Epidermal melanocyte (primary cell): Measurements from ENCODE around the gene RAD18.

Experiments
- DNase-seq: peaks from one replicate; pipeline ENCODE4 v3.0.0; 2011; ENCODE audit warnings: low spot score; ENCODE audit not compliant: insufficient read length

RAD18 gene

DNA sequence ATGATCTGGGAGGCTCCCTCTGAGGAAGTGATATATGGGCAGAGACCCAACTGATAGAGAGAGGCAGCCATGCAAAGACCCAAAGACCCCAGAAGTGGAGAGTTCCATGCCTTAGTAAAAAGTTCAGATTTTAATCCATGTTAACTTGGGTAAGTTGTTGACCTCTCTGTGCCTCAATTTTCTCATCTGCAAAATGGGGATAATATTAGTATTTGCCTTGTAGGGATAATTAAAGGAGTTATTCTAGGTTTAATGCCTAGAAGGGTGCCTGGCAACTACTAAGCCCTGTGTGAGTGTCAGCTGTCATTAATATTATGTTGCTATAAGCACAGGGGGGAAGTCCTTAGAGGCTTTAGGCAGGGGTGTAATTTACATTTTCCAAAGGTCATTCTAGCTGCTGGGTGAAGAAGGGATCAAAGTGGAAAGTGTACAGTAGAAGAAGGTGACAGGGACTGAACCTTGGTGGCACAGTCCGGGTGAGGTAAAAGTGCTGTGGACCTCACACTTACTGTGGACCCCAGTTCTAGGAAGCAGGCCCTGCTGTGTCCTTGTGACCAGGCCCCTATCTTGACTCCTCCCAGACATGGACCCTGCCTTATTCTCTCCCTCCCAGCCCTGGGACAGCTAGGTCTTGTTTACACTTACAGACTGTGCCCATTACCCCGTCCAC lies 3.0 kb upstream of the RAD18 start:
- no peak for DNase-seq

DNA sequence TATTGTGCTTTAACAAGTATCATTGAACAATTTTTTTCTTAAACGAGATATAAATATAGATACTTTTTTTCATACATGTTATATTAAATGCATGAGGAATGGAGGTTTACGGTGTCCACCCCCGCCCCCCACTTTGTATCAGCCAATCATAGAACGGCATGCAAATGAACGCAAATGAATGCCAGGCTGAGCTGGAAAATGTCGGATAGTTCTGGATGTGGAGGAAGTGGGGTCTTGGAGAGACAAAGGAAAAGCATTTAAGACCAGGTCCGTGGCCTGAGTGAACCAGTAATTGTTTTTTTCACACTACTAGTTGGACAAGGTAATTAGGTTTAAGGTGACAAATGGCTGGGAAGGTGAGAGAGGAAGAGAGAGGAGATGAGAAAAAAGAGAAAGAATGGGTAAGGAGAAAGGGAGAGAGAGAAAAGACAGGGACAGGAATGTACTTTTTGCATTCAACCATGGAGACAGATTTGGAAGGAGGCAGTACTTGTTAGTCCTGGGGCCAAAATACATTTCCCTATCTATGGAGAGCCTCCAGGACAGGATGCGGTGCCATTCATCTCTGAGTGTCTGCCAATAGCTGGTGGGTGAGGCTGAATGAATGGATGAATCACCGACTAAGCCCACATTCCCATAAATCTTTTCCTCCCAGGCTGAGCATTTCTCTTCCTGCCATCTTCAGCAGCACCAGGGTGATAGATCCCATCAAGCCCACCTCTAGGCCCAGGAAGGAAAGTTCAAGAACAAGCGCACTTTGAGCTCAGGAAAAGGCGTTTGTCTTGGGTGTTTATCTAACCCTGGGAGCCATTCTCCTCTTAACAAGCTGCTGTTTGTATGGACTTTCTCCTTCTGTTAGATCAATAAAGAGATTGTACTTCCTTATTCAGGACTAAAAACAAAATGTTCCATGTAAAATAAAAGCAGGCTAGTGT lies 1.4 kb upstream of the RAD18 start:
- DNase-seq = no peak

DNA sequence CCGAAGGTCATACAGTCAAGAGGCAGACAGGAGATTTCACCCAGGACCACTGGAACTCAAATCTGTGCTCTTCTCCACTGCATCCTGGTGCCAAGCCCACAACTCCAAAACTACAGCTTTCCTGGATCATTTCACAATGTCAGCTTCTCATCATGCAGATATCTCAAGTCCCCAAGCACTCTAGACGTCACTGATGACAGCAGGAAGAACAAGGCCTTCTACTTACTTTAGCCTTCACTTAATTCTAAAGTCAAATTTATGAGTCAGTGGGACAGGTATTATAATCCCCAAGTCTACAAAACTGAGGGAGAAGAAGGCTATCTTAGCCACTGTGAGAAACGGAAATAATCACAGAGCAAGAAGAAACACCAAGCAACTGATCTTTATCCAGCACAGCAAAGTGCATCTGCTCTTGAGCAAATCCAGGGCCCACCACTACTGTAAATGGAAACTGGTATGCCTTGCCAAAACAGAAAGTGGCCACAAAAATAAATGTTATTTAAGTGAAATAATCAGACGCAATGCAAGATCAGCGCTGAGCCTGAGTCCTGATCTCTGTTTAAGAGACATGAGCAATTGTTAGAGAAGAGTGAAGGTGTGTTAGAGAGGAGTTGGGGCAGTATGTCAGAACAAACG lies 928 bp downstream of the RAD18 start:
- no peak for DNase-seq

DNA sequence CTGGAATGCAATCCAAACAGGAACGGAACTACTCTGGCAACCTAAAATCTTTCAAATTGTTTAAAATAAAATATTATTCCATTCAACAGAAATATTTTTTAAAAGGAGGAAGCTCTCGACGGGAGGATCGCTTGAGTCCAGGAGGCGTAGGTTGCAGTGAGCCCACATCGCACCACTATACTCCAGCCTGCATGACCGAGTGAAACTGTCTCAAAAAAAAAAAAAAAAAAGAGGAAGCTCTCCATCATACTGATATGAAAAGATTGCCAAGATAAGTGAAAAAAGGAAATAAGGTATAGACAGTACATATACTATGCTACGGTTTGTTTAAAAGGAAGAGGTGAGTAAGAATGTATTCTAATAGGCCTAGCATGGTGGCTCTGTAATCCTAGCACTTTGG lies 3.6 kb downstream of the RAD18 start:
- no peak for DNase-seq

DNA sequence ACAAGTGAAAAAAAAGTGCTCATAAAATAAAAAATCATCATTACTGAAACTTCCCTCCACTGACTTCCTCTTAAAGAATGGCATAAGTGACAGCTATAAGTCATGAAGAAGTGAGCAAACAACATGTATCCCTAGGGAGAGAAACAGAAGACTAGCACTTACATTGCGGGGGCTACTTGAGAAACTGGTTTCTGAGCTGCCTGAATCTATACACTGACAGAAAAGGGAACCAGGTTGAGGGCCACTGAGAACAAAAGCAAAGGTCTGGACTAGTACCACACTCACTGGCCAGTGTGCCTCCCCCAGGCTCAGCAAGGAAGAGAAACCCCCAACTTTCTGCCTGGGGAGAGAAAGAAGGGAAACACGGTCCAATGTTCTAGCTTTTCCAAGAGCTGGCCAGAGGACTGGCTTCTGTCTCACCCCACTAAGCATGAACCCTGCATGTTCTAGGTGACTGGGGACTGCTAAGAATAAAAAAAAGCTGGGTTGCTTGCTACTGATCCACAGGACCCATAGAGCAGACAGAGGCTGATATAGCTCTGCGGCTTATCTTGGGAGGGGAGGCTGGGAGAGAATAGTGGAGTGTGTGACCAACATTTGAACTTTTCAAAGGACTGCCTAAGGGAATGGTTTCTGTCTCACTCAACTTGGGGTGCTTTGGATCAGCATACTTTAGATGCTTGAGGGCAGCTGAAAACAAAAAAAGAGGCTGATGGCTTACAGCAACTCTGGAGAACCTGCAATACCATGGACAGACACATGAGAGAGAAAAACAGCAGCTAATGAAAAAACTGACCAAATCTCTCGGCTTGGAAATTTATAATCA lies 8.1 kb downstream of the RAD18 start:
- no peak for DNase-seq

DNA sequence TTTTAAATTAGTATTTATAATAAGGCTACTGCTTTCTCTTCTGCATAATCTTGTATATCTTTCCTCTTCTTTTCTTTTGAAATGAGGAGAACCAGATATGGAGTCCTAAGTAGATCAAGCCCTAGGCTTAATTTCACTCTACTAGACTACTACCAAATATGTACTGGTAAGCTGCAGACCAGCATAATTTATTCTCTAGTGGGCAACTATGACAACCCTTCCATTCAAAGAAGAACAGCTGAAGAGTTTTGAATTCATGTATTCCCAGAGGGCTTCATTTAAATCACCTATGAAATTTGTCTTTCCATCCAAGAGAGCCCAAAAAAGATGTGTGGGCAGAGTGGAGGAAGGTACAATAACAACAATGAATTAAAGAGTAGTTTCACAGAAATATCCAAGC lies 10.0 kb downstream of the RAD18 start:
- no peak for DNase-seq

DNA sequence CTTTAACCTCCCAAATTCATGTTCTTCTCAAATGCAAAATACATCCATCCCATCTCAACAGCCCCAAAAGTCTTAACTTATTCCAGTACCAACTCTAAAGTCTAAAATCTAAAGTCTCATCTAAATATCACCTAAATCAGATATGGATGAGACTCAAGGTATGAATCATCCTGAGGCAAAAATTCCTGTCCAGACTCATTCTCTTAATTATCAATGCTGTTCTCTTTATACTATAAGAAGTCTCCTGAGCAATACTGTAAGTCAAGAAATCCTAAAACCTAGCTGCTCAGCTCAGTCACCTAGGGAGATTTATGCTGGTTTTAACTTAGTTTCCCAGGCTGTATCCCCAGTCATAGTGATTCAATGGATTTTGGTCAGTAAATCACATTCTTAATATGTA lies 11.1 kb downstream of the RAD18 start:
- no peak for DNase-seq

DNA sequence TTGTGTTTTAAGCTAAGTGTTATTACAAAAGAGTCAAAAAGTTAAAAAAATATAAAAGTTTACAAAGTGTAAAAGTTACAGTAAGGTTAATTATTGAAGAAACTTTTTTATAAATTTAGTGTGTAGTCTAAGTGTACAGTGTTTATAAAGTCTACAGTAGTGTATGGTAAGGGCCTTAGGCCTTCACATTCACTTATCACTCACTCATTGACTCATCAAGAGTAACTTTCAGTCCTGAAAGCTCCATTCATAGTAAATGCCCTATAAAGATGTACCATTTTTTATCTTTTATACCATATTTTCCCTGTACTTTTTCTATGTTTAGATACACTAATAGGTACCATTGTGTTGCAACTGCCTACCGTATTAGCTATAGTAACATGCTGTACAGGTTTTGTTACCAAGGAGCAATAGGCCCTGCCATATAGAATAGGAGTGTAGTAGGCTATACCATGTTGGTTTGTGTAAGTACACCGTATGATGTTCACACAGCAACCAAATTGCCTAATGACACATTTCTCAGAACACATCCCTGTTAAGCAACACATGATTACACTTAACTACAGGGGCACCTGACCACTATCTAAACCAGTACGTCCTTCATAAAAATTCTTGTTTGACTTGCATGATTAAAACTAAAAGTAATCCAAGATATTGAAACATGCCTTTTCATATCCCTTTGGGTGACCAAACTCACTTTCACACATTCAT lies 17.2 kb downstream of the RAD18 start:
- DNase-seq = no peak

DNA sequence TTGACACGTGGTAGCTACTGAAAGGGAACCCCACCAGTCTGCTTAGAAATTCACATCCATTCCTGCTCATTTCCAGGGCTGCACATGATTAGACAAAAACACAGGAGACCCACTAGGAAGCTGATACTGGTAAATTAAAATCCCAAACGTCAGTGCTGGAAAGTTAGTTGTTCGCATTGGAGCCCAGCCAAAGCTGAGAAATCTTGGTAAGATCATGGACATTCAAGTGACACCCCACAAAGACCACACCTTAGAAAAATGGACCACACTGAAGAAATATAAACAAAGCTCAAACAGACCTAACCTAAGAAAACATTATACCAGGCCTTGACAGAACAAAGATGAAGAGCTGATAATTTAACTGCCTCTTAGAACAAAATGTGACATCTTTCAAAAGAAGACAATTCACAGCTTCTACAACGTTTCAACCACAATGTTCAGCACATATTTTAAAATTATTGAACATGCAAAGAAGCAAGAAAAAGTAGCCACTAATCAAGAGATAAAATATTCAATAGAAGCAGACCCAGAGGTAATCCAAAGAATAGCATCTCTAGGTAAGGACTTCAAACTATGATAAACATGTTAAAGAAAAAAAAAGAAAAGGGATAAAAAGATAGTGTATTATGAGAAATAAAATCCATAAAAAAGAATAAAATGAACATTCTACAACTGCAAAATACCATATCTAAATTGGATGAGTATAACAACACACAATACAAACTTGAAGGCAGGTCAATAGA lies 20.4 kb downstream of the RAD18 start:
- DNase-seq = no peak

DNA sequence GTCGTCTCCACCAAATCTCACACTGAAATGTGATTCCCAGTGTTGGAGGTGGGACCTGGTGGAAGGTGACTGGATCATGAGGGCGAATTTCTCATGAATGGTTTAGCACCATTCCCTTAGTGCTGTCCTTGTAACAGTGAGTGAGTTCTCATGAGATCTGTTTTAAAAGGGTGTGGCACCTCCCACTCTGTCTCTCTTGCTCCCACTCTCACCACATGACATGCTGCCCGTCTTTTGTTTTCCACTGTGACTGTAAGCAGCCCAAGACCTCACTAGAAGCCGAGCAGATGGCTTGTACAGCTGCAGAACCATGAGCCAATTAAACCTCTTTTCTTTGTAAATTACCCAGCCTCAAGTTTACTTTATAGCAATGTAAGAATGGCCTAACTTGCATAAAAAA lies 21.2 kb downstream of the RAD18 start:
- no peak for DNase-seq

DNA sequence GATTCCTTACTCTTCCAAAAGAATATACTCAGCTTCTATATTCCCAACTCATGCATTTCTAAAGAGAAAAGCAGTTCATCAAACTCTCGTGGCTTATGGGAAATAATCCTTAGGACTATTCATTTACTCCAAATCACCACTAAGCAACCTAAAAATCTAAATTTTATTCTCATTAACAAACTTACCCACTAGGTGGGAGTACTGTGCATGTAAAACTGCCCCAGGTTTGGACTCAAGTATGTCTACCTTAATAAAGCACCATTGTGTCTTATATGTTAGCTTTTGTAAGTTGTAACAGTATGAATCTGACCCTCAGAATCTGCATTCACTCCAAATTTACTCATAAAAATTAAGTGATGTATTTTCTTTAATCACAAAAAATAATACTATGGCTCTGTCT lies 25.3 kb downstream of the RAD18 start:
- DNase-seq = no peak

DNA sequence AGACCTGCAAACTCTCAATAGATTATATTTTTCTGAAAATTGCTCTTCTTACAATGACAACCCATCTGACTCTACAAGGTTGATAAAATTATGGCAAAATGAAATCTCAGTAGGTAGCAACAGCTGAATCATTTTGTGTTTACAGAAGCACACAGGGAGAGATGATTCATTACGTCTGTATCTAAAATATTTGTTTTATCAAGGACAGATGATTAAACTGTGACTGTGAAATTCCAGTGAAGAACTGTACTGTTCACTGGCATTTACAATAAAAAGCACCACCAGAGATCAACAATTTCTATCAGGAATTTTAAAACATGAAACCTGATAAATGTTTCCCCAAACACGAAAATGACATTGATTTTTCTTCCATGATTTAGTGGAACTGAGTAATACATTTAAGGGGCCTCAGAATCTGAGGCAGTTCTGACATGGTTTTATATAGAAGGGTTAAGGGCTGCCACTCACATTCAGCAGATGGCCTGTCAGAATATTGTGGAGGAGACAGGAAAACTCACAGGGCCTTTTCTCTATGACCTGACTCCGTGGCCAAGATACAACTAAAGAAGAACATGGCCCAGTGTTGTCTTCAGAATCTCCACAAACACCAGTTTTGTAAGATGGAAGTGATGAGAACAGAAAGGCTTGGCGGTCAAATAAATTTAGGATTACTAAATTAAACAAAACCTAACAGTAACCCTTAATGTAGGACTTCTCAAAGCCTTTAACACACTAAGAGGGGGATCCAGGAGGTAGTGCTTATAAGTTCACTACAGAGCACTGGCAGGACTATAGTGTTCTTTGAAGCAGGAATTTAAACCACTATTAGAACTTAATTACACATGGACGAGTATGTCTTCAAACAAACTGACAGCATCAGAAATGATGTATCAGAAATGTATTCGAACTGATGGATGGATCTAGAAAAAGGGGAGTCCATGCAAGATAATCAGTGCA lies 25.9 kb downstream of the RAD18 start:
- no peak for DNase-seq

DNA sequence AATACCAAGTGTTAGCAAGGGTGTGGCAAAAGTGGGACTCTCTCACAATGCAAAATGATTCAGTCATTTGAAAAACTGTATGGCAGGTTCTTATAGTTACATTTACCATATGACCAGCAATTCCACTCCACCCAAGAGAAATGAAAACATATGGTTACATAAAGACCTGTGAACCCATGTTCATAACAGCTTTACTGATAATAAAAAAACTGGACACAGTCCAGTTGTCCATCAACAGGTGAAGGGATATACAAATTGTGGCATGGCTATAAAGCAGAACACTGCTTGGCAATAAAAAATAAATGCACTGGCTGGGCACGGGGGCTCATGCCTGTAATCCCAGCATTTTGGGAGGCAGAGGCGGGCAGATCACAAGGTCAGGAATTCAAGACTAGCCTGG lies 30.8 kb downstream of the RAD18 start:
- no peak for DNase-seq

DNA sequence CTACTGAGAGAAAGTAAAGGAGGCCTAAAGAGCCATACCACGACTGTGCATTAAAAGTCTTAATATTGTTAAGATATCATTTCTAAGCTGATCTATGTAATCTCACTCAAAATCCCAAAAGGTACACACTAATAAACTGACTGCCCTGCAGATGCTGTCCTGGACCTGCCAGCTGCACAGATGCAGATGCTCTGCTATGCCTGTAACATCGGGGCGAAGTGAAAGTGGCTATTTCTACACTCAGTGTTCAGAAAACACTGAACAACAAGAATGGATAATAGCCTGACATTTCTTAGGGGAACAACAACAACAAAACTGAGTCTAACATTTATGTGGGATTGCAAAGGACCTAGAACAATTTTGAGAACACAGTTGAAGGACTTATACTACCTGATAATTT lies 31.9 kb downstream of the RAD18 start:
- DNase-seq = no peak

DNA sequence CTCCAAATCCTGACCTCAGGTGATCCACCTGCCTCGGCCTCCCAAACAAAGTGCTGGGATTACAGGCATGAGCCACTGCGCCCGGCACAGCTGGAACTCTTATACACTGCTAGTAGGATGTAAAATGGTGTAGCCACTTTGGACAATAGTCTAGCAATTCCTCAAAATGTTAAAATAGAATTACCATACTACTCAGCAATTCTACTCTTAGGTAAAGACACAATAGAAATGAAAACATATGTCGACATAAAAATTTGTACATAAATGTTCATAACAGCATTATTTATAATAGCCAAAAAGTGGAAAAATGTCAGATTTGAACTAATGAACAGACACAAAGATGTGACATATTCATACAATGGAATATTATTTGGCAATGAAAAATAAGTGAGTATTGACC lies 33.4 kb downstream of the RAD18 start:
- DNase-seq = no peak

DNA sequence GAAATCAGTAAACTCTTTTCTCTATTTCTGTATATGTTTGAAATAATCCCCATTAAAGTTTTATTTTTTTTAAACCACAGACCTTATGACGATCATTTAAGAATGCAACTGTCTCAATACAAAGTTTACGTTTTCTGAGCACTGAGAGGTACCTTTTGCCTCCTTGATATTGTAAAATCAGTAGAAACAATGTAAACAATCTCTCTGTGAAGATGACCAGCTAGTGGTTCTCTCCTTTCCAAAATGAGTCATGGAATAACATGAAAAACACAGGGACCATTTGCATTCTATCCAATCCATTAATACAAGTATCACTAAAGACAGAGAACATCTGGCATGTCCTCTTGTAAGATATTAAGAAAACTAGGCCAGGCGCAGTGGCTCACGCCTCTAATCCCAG lies 48.8 kb downstream of the RAD18 start:
- no peak for DNase-seq

DNA sequence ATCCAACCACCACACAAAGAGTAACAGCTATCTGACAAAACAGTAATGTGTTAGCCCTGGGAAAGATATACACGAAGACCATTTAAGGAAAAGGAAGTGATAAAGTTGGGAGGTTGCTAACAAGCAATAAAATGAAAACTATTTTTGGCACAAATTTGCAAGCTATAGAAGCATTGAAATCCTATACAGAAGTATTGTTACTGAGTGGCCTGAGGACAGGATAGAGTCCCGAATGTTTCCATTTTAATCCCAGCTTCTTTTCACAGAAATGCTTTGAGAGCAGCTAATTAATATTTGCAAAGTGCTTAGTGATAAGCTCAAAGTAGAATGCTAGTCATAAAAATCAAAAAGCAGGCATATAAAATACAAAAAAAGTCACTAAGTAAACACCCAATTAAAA lies 51.5 kb downstream of the RAD18 start:
- DNase-seq = no peak

DNA sequence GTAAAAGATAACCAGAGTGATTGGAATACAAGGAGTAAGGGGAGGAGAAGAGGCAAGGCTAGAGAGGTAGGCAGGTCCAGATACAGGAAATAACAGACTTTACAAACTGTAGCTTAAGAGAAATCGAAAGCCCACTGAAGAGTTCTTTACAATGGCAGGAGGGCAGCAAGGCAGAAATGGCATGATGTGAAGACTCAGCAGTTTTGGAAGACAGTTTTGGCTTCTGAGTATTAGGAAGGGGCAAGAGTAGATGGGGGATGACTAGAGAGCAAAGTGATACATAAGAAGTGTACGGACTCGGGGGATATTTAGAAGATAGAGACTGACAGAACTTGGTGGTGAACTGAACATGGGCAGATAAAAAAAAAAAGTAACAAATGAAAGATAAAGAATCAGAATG lies 54.1 kb downstream of the RAD18 start:
- DNase-seq = no peak

DNA sequence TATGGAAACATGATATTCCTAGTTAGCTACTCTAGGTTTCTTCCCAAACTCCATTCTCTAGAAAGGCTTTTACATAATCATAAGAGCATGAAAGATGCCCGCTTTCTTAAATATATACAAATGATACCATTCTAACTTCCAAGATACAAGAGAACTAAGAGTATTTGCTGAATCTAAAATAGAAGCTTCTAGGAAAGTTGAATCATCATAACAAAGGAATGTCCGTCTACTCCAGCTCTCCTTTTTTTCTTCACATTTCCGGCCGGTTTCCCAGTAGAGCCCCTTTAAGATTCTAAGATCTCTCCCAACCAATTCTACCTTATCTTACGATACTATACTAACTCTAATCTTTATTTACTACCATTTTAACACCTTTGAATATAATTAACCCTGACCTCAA lies 60.1 kb downstream of the RAD18 start:
- no peak for DNase-seq
